ENCODE data around the gene TESMIN. TPM values are rescaled to one million over a fixed set of nuclear protein-coding genes. Genes with fewer than 3 reads are reported as not detected.

Gene TESMIN
- total RNA-seq, 1 experiment from 2014 or later: 9.7 TPM

- Mint-ChIP-seq H3K4me3 (ENCODE audit: low read depth, unreplicated experiment) (no peak overlapping the region), H3K36me3 (ENCODE audit: insufficient read depth, unreplicated experiment) (no peaks in the 10 kb centered on the region), H3K9me3 (ENCODE audit: low read depth, unreplicated experiment) (no peaks in the 10 kb centered on the region), H3K27ac (ENCODE audit: unreplicated experiment) (no peak overlapping the region), H3K27me3 (ENCODE audit: unreplicated experiment) (peaks cover 13% of the 10 kb centered on the region), H3K4me1 (ENCODE audit: low read depth, unreplicated experiment) (no peaks in the 10 kb centered on the region)
- no peak for DNase-seq
- BruUV-seq (replicated peaks): no TSS peak
- CTCF ChIA-PET: no interaction called here
- intact Hi-C loops (cut with micrococcal nuclease; ENCODE audit: unreplicated experiment): no loop called here
- TF ChIP-seq CTCF (IDR thresholded peaks at IDR 0.05; ENCODE audit: unreplicated experiment): no peak
Observed at GRCh38 chr11:68735646-68736045, 15.7 kb downstream of the TESMIN start.

GRCh38 chr11:68735125-68735524 lies 16.2 kb downstream of the TESMIN start:
- DNase-seq: no peak
- Mint-ChIP-seq H3K9me3 (ENCODE audit: low read depth, unreplicated experiment) (no peaks in the 10 kb centered on the region), H3K36me3 (ENCODE audit: insufficient read depth, unreplicated experiment) (no peaks in the 10 kb centered on the region), H3K4me3 (ENCODE audit: low read depth, unreplicated experiment) (no peak overlapping the region), H3K27me3 (ENCODE audit: unreplicated experiment) (peaks cover 13% of the 10 kb centered on the region), H3K4me1 (ENCODE audit: low read depth, unreplicated experiment) (no peaks in the 10 kb centered on the region), H3K27ac (ENCODE audit: unreplicated experiment) (no peak overlapping the region)
- CTCF ChIA-PET: no interaction called here
- no peak for TF ChIP-seq CTCF (IDR thresholded peaks at IDR 0.05; ENCODE audit: unreplicated experiment)
- intact Hi-C loops (cut with micrococcal nuclease; ENCODE audit: unreplicated experiment): no loop called here
- BruUV-seq (replicated peaks): no TSS peak

GRCh38 chr11:68734111-68734510 lies 17.2 kb downstream of the TESMIN start:
- Mint-ChIP-seq H3K27me3 (ENCODE audit: unreplicated experiment) (peaks cover 18% of the 10 kb centered on the region), H3K9me3 (ENCODE audit: low read depth, unreplicated experiment) (no peaks in the 10 kb centered on the region), H3K27ac (ENCODE audit: unreplicated experiment) (no peak overlapping the region), H3K4me1 (ENCODE audit: low read depth, unreplicated experiment) (no peaks in the 10 kb centered on the region), H3K36me3 (ENCODE audit: insufficient read depth, unreplicated experiment) (no peaks in the 10 kb centered on the region), H3K4me3 (ENCODE audit: low read depth, unreplicated experiment) (no peak overlapping the region)
- DNase-seq: no peak
- intact Hi-C loops (cut with micrococcal nuclease; ENCODE audit: unreplicated experiment): no loop called here
- TF ChIP-seq CTCF (IDR thresholded peaks at IDR 0.05; ENCODE audit: unreplicated experiment): no peak
- no TSS peak for BruUV-seq (replicated peaks)
- CTCF ChIA-PET: no interaction called here

- BruUV-seq (replicated peaks): no TSS peak
- no peaks in the 10 kb centered on the region for H3K9me3 Mint-ChIP-seq (ENCODE audit: low read depth, unreplicated experiment)
- CTCF ChIA-PET: no interaction called here
- TF ChIP-seq CTCF (IDR thresholded peaks at IDR 0.05; ENCODE audit: unreplicated experiment): no peak
- DNase-seq: no peak
- peaks cover 23% of the 10 kb centered on the region for H3K27me3 Mint-ChIP-seq (ENCODE audit: unreplicated experiment)
- no peak overlapping the region for H3K4me3 Mint-ChIP-seq (ENCODE audit: low read depth, unreplicated experiment)
- H3K27ac Mint-ChIP-seq (ENCODE audit: unreplicated experiment): no peak overlapping the region
- H3K36me3 Mint-ChIP-seq (ENCODE audit: insufficient read depth, unreplicated experiment): no peaks in the 10 kb centered on the region
- intact Hi-C loops (cut with micrococcal nuclease; ENCODE audit: unreplicated experiment): no loop called here
- H3K4me1 Mint-ChIP-seq (ENCODE audit: low read depth, unreplicated experiment): no peaks in the 10 kb centered on the region
Observed at GRCh38 chr11:68727783-68728182, 23.5 kb downstream of the TESMIN start.

- Mint-ChIP-seq H3K9me3 (ENCODE audit: low read depth, unreplicated experiment) (peaks cover 11% of the 10 kb centered on the region), H3K27ac (ENCODE audit: unreplicated experiment) (no peak overlapping the region), H3K4me1 (ENCODE audit: low read depth, unreplicated experiment) (no peaks in the 10 kb centered on the region), H3K36me3 (ENCODE audit: insufficient read depth, unreplicated experiment) (no peaks in the 10 kb centered on the region), H3K4me3 (ENCODE audit: low read depth, unreplicated experiment) (no peak overlapping the region), H3K27me3 (ENCODE audit: unreplicated experiment) (peaks cover 51% of the 10 kb centered on the region)
- no peak for DNase-seq
- no peak for TF ChIP-seq CTCF (IDR thresholded peaks at IDR 0.05; ENCODE audit: unreplicated experiment)
- no TSS peak for BruUV-seq (replicated peaks)
- CTCF ChIA-PET: no interaction called here
- intact Hi-C loops (cut with micrococcal nuclease; ENCODE audit: unreplicated experiment): no loop called here
Observed at GRCh38 chr11:68724293-68724692, 27.0 kb downstream of the TESMIN start.
